Ishikawa (cell line): ENCODE data around the gene MOGAT1.

Experiments
- EP300 ChIP-seq: IDR thresholded peaks from 2 replicates; pipeline ENCODE4 v1.6.1; 2012; ENCODE audit warnings: borderline replicate concordance
- TAF1 ChIP-seq: IDR thresholded peaks from 2 replicates; pipeline ENCODE4 v1.6.1; 2012; ENCODE audit warnings: low read depth, mild to moderate bottlenecking

- TF ChIP-seq TAF1 = no peak
- TF ChIP-seq EP300 = no peak
Observed at GRCh38 chr2:222663479-222663878, 8.0 kb upstream of the MOGAT1 start.
